HL-60/S4 treated with retinoic acid at 250 ng/mL for 4 days and 3 days (cell line): ENCODE data around the gene TMEM30B.

Source experiments
- in situ Hi-C: fragments of 300-500 bp; cut with MboI; formaldehyde crosslinking; loops from 2 replicates; pipeline ENCODE4 v1.7.0; 2022; ENCODE audit warnings: low sequenced_read_pairs

The TMEM30B gene

GRCh38 chr14:61266891-61267740 is 14.0 kb downstream of the TMEM30B start:
- in situ Hi-C loops: loop anchor here (25.0 kb wide), 2 partner anchors 630 to 930 kb away; partner anchors contain the start of gene SIX1

- in situ Hi-C loops: loop anchor here (25.0 kb wide), 2 partner anchors 629 to 929 kb away; partner anchors contain the start of gene SIX1
Observed at GRCh38 chr14:61266436-61266835, 14.7 kb downstream of the TMEM30B start.

- in situ Hi-C loops: loop anchor here (25.0 kb wide), 2 partner anchors 627 to 927 kb away; partner anchors contain the start of gene SIX1
Observed at GRCh38 chr14:61264651-61265050, 16.5 kb downstream of the TMEM30B start.

GRCh38 chr14:61264010-61264571 is 17.0 kb downstream of the TMEM30B start:
- in situ Hi-C loops: loop anchor here (25.0 kb wide), 2 partner anchors 627 to 927 kb away; partner anchors contain the start of gene SIX1

GRCh38 chr14:61262082-61262481 is 19.1 kb downstream of the TMEM30B start:
- in situ Hi-C loops: loop anchor here (25.0 kb wide), 2 partner anchors 625 to 925 kb away; partner anchors contain the start of gene SIX1

GRCh38 chr14:61260939-61261776 is 20.0 kb downstream of the TMEM30B start:
- in situ Hi-C loops: loop anchor here (25.0 kb wide), 2 partner anchors 624 to 924 kb away; partner anchors contain the start of gene SIX1

- in situ Hi-C loops: loop anchor here (25.0 kb wide), 2 partner anchors 622 to 922 kb away; partner anchors contain the start of gene SIX1
Observed at GRCh38 chr14:61258985-61259384, 22.2 kb downstream of the TMEM30B start.

- in situ Hi-C loops: loop anchor here (25.0 kb wide), 2 partner anchors 620 to 920 kb away; partner anchors contain the start of gene SIX1
Observed at GRCh38 chr14:61257469-61258057, 23.6 kb downstream of the TMEM30B start.

GRCh38 chr14:61256826-61257468 is 24.2 kb downstream of the TMEM30B start:
- in situ Hi-C loops: loop anchor here (25.0 kb wide), 2 partner anchors 620 to 920 kb away; partner anchors contain the start of gene SIX1

GRCh38 chr14:61255968-61256367 is 25.2 kb downstream of the TMEM30B start:
- in situ Hi-C loops: loop anchor here (25.0 kb wide), 2 partner anchors 619 to 919 kb away; partner anchors contain the start of gene SIX1

- in situ Hi-C loops: loop anchor here (25.0 kb wide), 2 partner anchors 618 to 918 kb away; partner anchors contain the start of gene SIX1
Observed at GRCh38 chr14:61254808-61255526, 26.2 kb downstream of the TMEM30B start.

- in situ Hi-C loops: loop anchor here (25.0 kb wide), 2 partner anchors 616 to 916 kb away; partner anchors contain the start of gene SIX1
Observed at GRCh38 chr14:61253064-61253738, 27.9 kb downstream of the TMEM30B start.

GRCh38 chr14:61252369-61253063 is 28.6 kb downstream of the TMEM30B start:
- in situ Hi-C loops: loop anchor here (25.0 kb wide), 2 partner anchors 615 to 915 kb away; partner anchors contain the start of gene SIX1

GRCh38 chr14:61250063-61250462 is 31.1 kb downstream of the TMEM30B start:
- in situ Hi-C loops: loop anchor here (25.0 kb wide), 2 partner anchors 613 to 913 kb away; partner anchors contain the start of gene SIX1

- in situ Hi-C loops: no loop called here
Observed at GRCh38 chr14:61247935-61248334, 33.2 kb downstream of the TMEM30B start.

GRCh38 chr14:61246721-61247120 is 34.4 kb downstream of the TMEM30B start:
- in situ Hi-C loops: no loop called here

GRCh38 chr14:61244009-61244408 is 37.1 kb downstream of the TMEM30B start:
- in situ Hi-C loops: no loop called here
